Endothelial cell of umbilical vein (primary cell): ENCODE measurements around the gene KDM4E. TPM values are rescaled to one million over a fixed set of nuclear protein-coding genes. Genes with fewer than 3 reads are reported as not detected.

Source experiments
- BruUV-seq: library from RNA; stranded (reverse); fragments of 400-500 nt; replicated peaks from 2 replicates; lab custom pipeline; 2021; lab: Mats Ljungman, UMichigan
- CTCF ChIA-PET: fragments of 300-600, 350-600 bp; sonication (Branson Sonifier 250); formaldehyde crosslinking; loops from one replicate; lab custom pipeline; 2021; ENCODE audit warnings: antibody characterized with exemption, inconsistent platforms; lab: Charles Lee
- POLR2A ChIA-PET: fragments of 300-600, 350-600 bp; sonication (Branson Sonifier 250); formaldehyde crosslinking; loops from one replicate; lab custom pipeline; 2021; ENCODE audit warnings: antibody characterized with exemption, inconsistent platforms; lab: Charles Lee
- DNase-seq: peaks from one replicate; pipeline ENCODE4 v3.0.0-alpha.2; 2011; ENCODE audit warnings: low read depth, low spot score
- FAIRE-seq: peaks from 2 replicates; lab custom pipeline; 2011; peaks lifted over from hg19 to GRCh38; lab: Jason Lieb, UNC
- H2AFZ ChIP-seq: 2 replicates; pipeline ENCODE4 v1.6.0; 2012; ENCODE audit warnings: low read depth, low read length, control low read depth, inconsistent platforms
- H3K27ac ChIP-seq: 2 replicates; pipeline ENCODE4 v1.5.1; 2011; ENCODE audit warnings: low read depth, mild to moderate bottlenecking, control low read depth, low read length, moderate library complexity; ENCODE audit not compliant: insufficient read depth
- H3K27me3 ChIP-seq, 2 experiments: 2 replicates each; pipeline versions ENCODE4 v1.6.0 to v1.6.1; 2011; ENCODE audit warnings: low read length in 2 of 2, mixed read lengths in 1 of 2; ENCODE audit not compliant: control insufficient read depth in 2 of 2, insufficient read depth in 2 of 2
- H3K36me3 ChIP-seq, 2 experiments: 2 replicates in 1 of 2; 3 replicates in 1 of 2; pipeline ENCODE4 v1.5.1; 2011; ENCODE audit warnings: low read length in 2 of 2, mild to moderate bottlenecking in 1 of 2, moderate library complexity in 1 of 2; ENCODE audit not compliant: control insufficient read depth in 2 of 2, insufficient read depth in 2 of 2; ENCODE audit errors: extremely low read depth in 1 of 2
- H3K4me1 ChIP-seq: 3 replicates; pipeline ENCODE4 v1.5.1; 2011; ENCODE audit warnings: mild to moderate bottlenecking, low read length; ENCODE audit not compliant: control insufficient read depth, insufficient read depth; ENCODE audit errors: extremely low read depth
- H3K4me2 ChIP-seq: 2 replicates; pipeline ENCODE4 v1.6.1; 2011; ENCODE audit warnings: low read length, control low read depth, mixed read lengths; ENCODE audit not compliant: insufficient read depth
- H3K4me3 ChIP-seq, 3 experiments: fragments of 200-600 bp in 1 of 3; sonication (generic), shearing (Covaris generic) in 1 of 3; replicated peaks in 1 of 3; 2 replicates each; pipeline ENCODE4 v1.5.1; 2011 to 2016; ENCODE audit warnings: control low read depth in 3 of 3, low read length in 3 of 3, mild to moderate bottlenecking in 2 of 3, inconsistent platforms in 1 of 3, low read depth in 1 of 3, moderate library complexity in 1 of 3; ENCODE audit not compliant: insufficient read depth in 1 of 3
- H3K79me2 ChIP-seq: 2 replicates; pipeline ENCODE4 v1.6.0; 2012; ENCODE audit warnings: low read length, inconsistent platforms; ENCODE audit not compliant: control insufficient read depth, insufficient read depth
- H3K9ac ChIP-seq: replicated peaks from 2 replicates; pipeline ENCODE3; 2011; ENCODE audit warnings: low read length, control low read depth; ENCODE audit not compliant: insufficient read depth; ENCODE audit errors: extremely low read depth
- H3K9me1 ChIP-seq: replicated peaks from 3 replicates; pipeline ENCODE4 v1.6.0; 2011; ENCODE audit warnings: mild to moderate bottlenecking, low read length; ENCODE audit not compliant: control insufficient read depth, insufficient read depth; ENCODE audit errors: extremely low read depth
- H3K9me3 ChIP-seq: replicated peaks from 2 replicates; pipeline ENCODE4 v1.5.1; 2012; ENCODE audit warnings: low read length, inconsistent platforms; ENCODE audit not compliant: control insufficient read depth, insufficient read depth
- H4K20me1 ChIP-seq: replicated peaks from 2 replicates; pipeline ENCODE3; 2011; ENCODE audit warnings: mild to moderate bottlenecking, low read length; ENCODE audit not compliant: control insufficient read depth, insufficient read depth; ENCODE audit errors: extremely low read depth
- CTCF ChIP-seq, 2 donors: IDR thresholded peaks; 1 replicate in 1 of 2; 2 replicates in 1 of 2; pipeline ENCODE4 v1.5.1; 2011; ENCODE audit warnings: low read length in 2 of 2, mild to moderate bottlenecking in 2 of 2, moderate library complexity in 2 of 2, control low read depth in 1 of 2, inconsistent platforms in 1 of 2, low read depth in 1 of 2; ENCODE audit not compliant: insufficient read depth in 1 of 2; ENCODE audit errors: extremely low read depth in 1 of 2
- EZH2 ChIP-seq: IDR thresholded peaks from 2 replicates; pipeline ENCODE4 v1.6.1; 2012; ENCODE audit warnings: borderline replicate concordance, low read depth, mild to moderate bottlenecking, moderate library complexity, low read length, inconsistent platforms; ENCODE audit not compliant: severe bottlenecking
- FOS ChIP-seq: IDR thresholded peaks from 2 replicates; pipeline ENCODE4 v1.6.1; 2011; ENCODE audit warnings: mild to moderate bottlenecking, low read length, moderate library complexity, borderline replicate concordance; ENCODE audit not compliant: insufficient read depth
- GATA2 ChIP-seq: IDR thresholded peaks from 2 replicates; pipeline ENCODE4 v1.7.0; 2011; ENCODE audit warnings: low read depth, mild to moderate bottlenecking, moderate library complexity, mixed read lengths, low read length; ENCODE audit not compliant: insufficient read length, insufficient read depth
- JUN ChIP-seq: IDR thresholded peaks from 2 replicates; pipeline ENCODE4 v1.6.1; 2011; ENCODE audit warnings: borderline replicate concordance, low read depth; ENCODE audit not compliant: insufficient read length, insufficient read depth
- MAX ChIP-seq: IDR thresholded peaks from 2 replicates; pipeline ENCODE4 v1.6.1; 2011; ENCODE audit not compliant: insufficient read depth, insufficient read length
- MYC ChIP-seq: IDR thresholded peaks from one replicate; pipeline ENCODE4 v1.6.1; 2011; ENCODE audit warnings: mild to moderate bottlenecking, low read depth, low read length
- POLR2A ChIP-seq: IDR thresholded peaks from 2 replicates; pipeline ENCODE4 v1.6.1; 2012; ENCODE audit warnings: low read depth, mild to moderate bottlenecking, control low read depth, low read length
- POLR2AphosphoS5 ChIP-seq: IDR thresholded peaks from 2 replicates; pipeline ENCODE4 v1.6.1; 2012; ENCODE audit warnings: low read depth, mild to moderate bottlenecking, control low read depth, low read length, moderate library complexity; ENCODE audit not compliant: insufficient read depth
- dilution Hi-C: fragments of 300-500 bp; cut with MboI; formaldehyde crosslinking; loops from one replicate; pipeline ENCODE4 v1.15.0; 2019; ENCODE audit warnings: low sequenced_read_pairs; ENCODE audit not compliant: extremely low pct_ligation_motif_present
- intact Hi-C: fragments of 100-400 bp; cut with micrococcal nuclease; formaldehyde crosslinking; loops from one replicate; pipeline ENCODE4 v1.10.0; 2022
- polyA plus RNA-seq, 4 experiments: library from polyadenylated mRNA; depleted of rRNA in 3 of 4; stranded (reverse) in 3 of 4; unstranded in 1 of 4; fragments of >200 nt; gene quantifications; 2 replicates each; pipeline versions ENCODE4 v1.2.1 to v1.2.3, GENCODE V29; 2011 to 2012; ENCODE audit warnings: missing spikeins in 1 of 4
- total RNA-seq: library from RNA; stranded (reverse); gene quantifications from 2 replicates; pipeline ENCODE4 v1.2.3, GENCODE V29; 2021

The KDM4E gene
- total and polyA plus RNA-seq, 2 donors (not counting 3 experiments of a cell fraction or from before 2014, with no cell fraction given) = not detected

GRCh38 chr11:94975599-94975998, 49.5 kb upstream of the KDM4E start:
- Histone ChIP-seq H3K4me1 (peaks cover 9% of the 10 kb centered on the region), H3K4me2 (no peak overlapping the region), H2AFZ (no peak overlapping the region), H4K20me1 (no peaks in the 10 kb centered on the region), H3K27ac (no peak overlapping the region), H3K27me3 (no peaks in the 10 kb centered on the region), H3K9me3 (no peaks in the 10 kb centered on the region), H3K9ac (no peak overlapping the region), H3K4me3 (no peak overlapping the region), H3K79me2 (peaks cover 20% of the 10 kb centered on the region), H3K9me1 (no peaks in the 10 kb centered on the region), H3K36me3 (peaks cover 3 to 8% of the 10 kb centered on the region in 2 experiments)
- CTCF ChIA-PET = interaction anchor here (1.0 kb wide), 1 partner anchor 730 kb away, joined by 4 read pairs; no protein-coding TSS in a partner anchor
- dilution Hi-C loops (no loop called here), intact Hi-C loops (no loop called here)
- TF ChIP-seq FOS (no peak), POLR2A (no peak), POLR2AphosphoS5 (no peak), MAX (no peak), EZH2 (no peak), GATA2 (no peak), MYC (no peak), JUN (no peak), CTCF (IDR thresholded peaks at IDR 0.05; ENCODE audit: extremely low read depth in 1 of 2, insufficient read depth in 1 of 2, low read depth in 1 of 2, low read length in 2 of 2) (no peak)
- FAIRE-seq (no peak), DNase-seq (no peak)
- no TSS peak for BruUV-seq
- POLR2A ChIA-PET = no interaction called here
